Panc1 (cell line): ENCODE measurements around the gene ERC2.

Source experiments
- CTCF ChIP-seq: fragments of 450-650 bp; IDR thresholded peaks from 2 replicates; pipeline ENCODE4 v1.5.1; 2017; ENCODE audit warnings: mild to moderate bottlenecking
- POLR2AphosphoS5 ChIP-seq: IDR thresholded peaks from 2 replicates; pipeline ENCODE4 v1.6.1; 2012; ENCODE audit warnings: mild to moderate bottlenecking, low read depth, low read length, moderate library complexity
- SIN3A ChIP-seq: IDR thresholded peaks from 2 replicates; pipeline ENCODE4 v1.6.1; 2012; ENCODE audit warnings: low read depth, mild to moderate bottlenecking, low read length, moderate library complexity, borderline replicate concordance; ENCODE audit not compliant: insufficient read depth
- TF ChIP-seq, protein P1 (sequence below), 2 experiments: IDR thresholded peaks; 2 replicates each; pipeline ENCODE4 v1.6.1; 2011 to 2012; ENCODE audit warnings: low read depth in 2 of 2, control low read depth in 1 of 2, low read length in 1 of 2, mild to moderate bottlenecking in 1 of 2, moderate library complexity in 1 of 2; ENCODE audit not compliant: insufficient read depth in 1 of 2

DNA sequence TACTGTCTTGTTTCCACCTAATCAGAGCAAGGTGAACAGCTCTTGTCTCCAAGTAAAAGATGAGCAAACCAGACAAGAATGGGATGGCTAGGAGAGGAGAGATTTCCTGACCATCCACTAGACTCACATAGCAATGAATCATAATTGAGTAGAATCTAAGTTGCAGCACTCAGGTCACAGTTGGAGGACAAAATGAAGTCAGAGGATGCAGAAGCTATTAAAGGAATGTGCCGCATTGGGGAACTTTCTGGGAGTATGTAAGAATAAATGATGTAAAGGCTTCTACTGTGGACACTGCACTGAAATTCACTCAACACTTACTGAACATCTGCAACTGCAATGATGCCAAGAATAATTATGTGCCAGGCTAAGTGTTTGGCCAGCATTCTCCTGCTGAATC is 763.7 kb downstream of the ERC2 start:
- TF ChIP-seq CTCF (no peak), POLR2AphosphoS5 (no peak), SIN3A (no peak)
- TF ChIP-seq, protein P1, sequence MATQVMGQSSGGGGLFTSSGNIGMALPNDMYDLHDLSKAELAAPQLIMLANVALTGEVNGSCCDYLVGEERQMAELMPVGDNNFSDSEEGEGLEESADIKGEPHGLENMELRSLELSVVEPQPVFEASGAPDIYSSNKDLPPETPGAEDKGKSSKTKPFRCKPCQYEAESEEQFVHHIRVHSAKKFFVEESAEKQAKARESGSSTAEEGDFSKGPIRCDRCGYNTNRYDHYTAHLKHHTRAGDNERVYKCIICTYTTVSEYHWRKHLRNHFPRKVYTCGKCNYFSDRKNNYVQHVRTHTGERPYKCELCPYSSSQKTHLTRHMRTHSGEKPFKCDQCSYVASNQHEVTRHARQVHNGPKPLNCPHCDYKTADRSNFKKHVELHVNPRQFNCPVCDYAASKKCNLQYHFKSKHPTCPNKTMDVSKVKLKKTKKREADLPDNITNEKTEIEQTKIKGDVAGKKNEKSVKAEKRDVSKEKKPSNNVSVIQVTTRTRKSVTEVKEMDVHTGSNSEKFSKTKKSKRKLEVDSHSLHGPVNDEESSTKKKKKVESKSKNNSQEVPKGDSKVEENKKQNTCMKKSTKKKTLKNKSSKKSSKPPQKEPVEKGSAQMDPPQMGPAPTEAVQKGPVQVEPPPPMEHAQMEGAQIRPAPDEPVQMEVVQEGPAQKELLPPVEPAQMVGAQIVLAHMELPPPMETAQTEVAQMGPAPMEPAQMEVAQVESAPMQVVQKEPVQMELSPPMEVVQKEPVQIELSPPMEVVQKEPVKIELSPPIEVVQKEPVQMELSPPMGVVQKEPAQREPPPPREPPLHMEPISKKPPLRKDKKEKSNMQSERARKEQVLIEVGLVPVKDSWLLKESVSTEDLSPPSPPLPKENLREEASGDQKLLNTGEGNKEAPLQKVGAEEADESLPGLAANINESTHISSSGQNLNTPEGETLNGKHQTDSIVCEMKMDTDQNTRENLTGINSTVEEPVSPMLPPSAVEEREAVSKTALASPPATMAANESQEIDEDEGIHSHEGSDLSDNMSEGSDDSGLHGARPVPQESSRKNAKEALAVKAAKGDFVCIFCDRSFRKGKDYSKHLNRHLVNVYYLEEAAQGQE (IDR thresholded peaks at IDR 0.05; ENCODE audit: insufficient read depth in 1 of 2, low read depth in 2 of 2, low read length in 1 of 2): no peak
